ENCODE measurements around the gene LCN15. TPM values are rescaled to one million over a fixed set of nuclear protein-coding genes. Genes with fewer than 3 reads are reported as not detected.
"Not testable (repeated sequence)": the region's sequence is repeated elsewhere in the genome, so short reads cannot be mapped to it uniquely, and the experiment has no call there.

Gene LCN15
- total RNA-seq, 1 donor from 2014 or later: not detected

DNA sequence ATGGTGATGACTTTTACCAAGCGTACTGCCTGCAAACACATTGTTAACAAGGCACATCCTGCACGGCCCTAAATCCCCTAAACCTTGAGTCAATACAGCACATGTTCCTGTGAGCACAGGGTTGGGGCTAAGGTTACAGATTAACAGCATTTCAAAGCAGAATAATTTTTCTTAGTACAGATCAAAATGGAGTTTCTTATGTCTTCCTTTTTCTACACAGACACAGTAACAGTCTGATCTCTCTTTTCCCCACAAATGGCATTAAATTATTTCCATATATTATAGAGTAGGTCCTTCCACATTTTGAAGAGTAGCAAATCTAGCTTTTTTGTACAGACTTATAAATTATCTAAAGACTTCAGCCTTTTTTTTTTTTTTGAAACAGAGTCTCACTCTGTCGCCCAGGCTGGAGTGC lies 25.2 kb upstream of the LCN15 start:
- no peak for DNase-seq (ENCODE audit: extremely low spot score, unreplicated experiment)
- H3K4me3 Mint-ChIP-seq (ENCODE audit: unreplicated experiment): no peak overlapping the region
- H3K36me3 Mint-ChIP-seq (ENCODE audit: unreplicated experiment): no peaks in the 10 kb centered on the region
- H3K27me3 Mint-ChIP-seq (ENCODE audit: unreplicated experiment): peaks cover 7% of the 10 kb centered on the region
- TF ChIP-seq, protein P1, sequence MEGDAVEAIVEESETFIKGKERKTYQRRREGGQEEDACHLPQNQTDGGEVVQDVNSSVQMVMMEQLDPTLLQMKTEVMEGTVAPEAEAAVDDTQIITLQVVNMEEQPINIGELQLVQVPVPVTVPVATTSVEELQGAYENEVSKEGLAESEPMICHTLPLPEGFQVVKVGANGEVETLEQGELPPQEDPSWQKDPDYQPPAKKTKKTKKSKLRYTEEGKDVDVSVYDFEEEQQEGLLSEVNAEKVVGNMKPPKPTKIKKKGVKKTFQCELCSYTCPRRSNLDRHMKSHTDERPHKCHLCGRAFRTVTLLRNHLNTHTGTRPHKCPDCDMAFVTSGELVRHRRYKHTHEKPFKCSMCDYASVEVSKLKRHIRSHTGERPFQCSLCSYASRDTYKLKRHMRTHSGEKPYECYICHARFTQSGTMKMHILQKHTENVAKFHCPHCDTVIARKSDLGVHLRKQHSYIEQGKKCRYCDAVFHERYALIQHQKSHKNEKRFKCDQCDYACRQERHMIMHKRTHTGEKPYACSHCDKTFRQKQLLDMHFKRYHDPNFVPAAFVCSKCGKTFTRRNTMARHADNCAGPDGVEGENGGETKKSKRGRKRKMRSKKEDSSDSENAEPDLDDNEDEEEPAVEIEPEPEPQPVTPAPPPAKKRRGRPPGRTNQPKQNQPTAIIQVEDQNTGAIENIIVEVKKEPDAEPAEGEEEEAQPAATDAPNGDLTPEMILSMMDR (IDR thresholded peaks at IDR 0.05): no peak
- peaks cover 19% of the 10 kb centered on the region for H3K4me1 Mint-ChIP-seq (ENCODE audit: unreplicated experiment)
- H3K27ac Mint-ChIP-seq (ENCODE audit: unreplicated experiment): no peak overlapping the region
- no peaks in the 10 kb centered on the region for H3K9me3 Mint-ChIP-seq (ENCODE audit: unreplicated experiment)

DNA sequence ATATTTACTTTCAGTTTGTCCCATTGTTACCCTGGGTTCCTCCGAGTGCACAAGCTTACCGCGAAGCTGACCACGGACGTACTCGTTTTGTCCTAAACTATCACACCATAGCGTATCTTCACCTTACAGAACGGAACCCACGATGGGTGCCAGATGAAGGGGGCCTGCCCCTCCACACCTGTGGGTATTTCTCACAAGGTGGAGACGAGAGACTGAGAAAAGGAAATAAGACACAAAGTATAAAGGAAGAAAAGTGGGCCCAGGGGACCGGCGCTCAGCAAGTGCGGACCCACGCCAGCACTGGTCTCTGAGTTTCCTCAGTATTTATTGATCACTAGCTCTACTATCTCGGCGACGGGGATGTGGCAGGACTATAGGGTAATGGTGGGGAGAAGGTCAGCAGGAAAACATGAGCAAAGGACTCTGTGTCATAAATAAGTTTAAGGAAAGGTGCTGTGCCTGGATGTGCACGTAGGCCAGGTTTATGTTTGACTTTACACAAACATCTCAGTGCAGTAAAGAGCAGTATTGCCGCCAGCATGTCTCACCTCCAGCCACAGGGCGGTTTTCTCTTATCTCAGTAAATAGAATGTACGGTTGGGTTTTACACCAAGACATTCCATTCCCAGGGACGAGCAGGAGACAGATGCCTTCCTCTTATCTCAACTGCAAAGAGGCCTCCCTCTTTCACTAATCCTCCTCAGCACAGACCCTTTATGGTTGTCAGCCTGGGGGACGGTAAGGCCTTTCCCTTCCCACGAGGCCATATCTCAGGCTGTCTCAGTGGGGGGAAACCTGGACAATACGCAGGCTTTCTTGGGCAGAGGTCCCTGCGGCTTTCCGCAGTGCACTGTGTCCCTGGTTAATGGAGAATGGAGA lies 24.6 kb upstream of the LCN15 start:
- not testable (repeated sequence) for H3K9me3 Mint-ChIP-seq (ENCODE audit: unreplicated experiment); DNase-seq (ENCODE audit: extremely low spot score, unreplicated experiment); H3K27ac Mint-ChIP-seq (ENCODE audit: unreplicated experiment); H3K36me3 Mint-ChIP-seq (ENCODE audit: unreplicated experiment); H3K27me3 Mint-ChIP-seq (ENCODE audit: unreplicated experiment); H3K4me3 Mint-ChIP-seq (ENCODE audit: unreplicated experiment)
- H3K4me1 Mint-ChIP-seq (ENCODE audit: unreplicated experiment): peaks cover 19% of the 10 kb centered on the region

DNA sequence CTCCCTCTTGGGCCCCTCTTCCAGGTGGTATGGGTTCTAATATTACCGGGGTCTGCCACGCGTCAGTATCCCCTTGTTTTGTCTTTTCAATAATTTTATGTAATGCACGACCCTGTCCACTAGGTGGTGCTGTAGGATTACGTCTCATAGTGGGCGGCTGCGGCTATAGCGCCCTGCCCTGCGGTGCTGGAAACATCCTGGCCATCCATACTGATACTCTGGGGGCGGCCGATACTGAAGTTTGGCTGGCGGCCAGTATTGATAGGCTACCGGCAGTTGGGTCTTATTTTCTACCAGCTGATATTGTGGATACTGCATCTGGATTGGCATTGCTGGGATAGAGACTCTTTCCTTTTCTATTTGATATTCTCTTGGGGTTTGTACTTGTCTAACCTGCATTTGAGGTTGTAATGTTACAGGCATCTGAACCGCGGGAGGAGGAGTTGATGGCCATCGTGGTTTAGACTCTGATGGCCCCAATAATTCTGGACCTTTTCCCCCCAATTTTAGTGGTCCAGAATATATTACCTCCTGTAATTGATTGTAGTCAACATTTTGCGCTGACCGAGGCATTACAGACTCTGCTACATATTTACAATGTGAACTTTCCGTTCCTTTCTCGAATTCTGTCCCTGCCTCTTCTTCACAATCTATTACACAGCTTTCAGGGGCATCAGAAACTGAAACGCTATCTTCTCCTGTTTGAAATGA lies 23.5 kb upstream of the LCN15 start:
- DNase-seq (ENCODE audit: extremely low spot score, unreplicated experiment): no peak
- TF ChIP-seq, protein P1 (IDR thresholded peaks at IDR 0.05): peak; percentile 89
- no peak overlapping the region for H3K27ac Mint-ChIP-seq (ENCODE audit: unreplicated experiment)
- peaks cover 10% of the 10 kb centered on the region for H3K27me3 Mint-ChIP-seq (ENCODE audit: unreplicated experiment)
- no peaks in the 10 kb centered on the region for H3K36me3 Mint-ChIP-seq (ENCODE audit: unreplicated experiment)
- H3K9me3 Mint-ChIP-seq (ENCODE audit: unreplicated experiment): no peaks in the 10 kb centered on the region
- H3K4me3 Mint-ChIP-seq (ENCODE audit: unreplicated experiment): no peak overlapping the region
- H3K4me1 Mint-ChIP-seq (ENCODE audit: unreplicated experiment): peaks cover 19% of the 10 kb centered on the region

DNA sequence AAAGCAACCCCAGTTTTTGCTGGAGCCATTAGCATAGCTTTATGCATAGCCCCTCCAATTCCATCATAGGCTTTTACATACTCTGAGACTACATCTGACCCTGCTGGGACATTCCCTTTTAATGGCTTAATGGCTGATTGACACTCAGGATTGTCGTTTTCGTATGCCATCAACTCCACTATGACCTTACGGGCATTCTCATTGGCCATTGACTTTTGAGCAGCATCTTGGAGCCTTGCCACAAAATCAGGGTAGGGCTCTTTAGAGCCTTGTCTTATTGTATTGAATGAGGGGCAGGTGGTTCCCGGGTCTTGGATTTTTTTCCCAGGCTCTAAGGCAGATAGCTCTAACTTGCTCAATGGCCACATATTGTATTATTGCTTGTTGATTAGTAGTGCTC lies 22.7 kb upstream of the LCN15 start:
- not testable (repeated sequence) for H3K27ac Mint-ChIP-seq (ENCODE audit: unreplicated experiment); DNase-seq (ENCODE audit: extremely low spot score, unreplicated experiment); H3K4me3 Mint-ChIP-seq (ENCODE audit: unreplicated experiment); H3K36me3 Mint-ChIP-seq (ENCODE audit: unreplicated experiment); H3K9me3 Mint-ChIP-seq (ENCODE audit: unreplicated experiment)
- Mint-ChIP-seq H3K27me3 (ENCODE audit: unreplicated experiment) (peaks cover 18% of the 10 kb centered on the region), H3K4me1 (ENCODE audit: unreplicated experiment) (peaks cover 18% of the 10 kb centered on the region)

DNA sequence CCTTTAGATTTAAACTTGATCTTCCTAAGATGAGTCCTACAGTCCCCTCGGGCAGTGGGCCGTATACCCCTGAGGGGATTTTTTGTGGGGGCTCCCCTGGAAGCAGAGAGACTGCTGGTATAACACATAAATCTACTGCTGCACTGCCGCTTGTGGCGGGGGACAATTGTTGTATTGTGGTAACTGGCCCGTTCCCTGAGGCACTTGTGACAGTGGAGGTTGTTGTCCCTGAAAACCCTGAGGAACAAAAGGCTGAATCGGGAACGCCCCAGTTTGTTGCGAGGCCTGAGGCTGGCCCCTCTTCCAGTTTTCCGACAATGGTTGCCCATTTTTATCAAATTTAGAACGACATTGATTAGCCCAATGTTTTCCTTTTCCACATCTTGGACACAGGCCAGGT lies 22.1 kb upstream of the LCN15 start:
- peaks cover 19% of the 10 kb centered on the region for H3K27me3 Mint-ChIP-seq (ENCODE audit: unreplicated experiment)
- no peak for DNase-seq (ENCODE audit: extremely low spot score, unreplicated experiment)
- no peak overlapping the region for H3K27ac Mint-ChIP-seq (ENCODE audit: unreplicated experiment)

DNA sequence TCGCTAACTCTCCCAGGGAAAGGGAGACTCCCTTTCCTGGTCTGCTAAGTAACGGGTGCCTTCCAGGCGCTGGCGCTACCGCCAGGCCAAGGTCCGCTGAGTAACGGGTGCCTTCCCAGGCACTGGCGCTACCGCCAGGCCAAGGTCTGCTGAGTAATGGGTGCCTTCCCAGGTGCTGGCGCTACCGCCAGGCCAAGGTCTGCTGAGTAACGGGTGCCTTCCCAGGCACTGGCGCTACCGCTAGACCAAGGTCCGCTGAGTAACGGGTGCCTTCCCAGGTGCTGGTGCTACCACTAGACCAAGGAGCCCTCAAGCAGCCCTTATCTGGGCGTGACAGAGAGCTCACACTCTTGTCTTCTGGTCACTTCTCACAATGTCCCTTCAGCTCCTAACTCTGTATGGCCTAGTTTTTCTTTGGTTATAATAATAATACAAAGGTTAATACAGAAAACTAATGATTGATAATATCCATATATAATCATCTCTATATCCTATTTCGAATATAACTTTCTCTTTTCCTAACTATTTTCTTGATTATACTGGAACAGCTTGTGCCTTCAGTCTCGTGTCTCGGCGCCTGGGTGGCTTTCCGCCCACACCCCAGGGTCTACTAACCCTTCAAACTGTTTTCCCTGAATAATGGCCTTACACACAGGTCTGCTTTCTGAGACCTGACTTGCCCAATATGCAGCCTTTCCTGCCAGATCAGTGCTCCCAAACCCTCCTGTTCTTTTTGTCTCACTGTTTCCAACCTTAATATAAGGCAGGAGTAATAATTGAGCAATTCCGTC lies 21.4 kb upstream of the LCN15 start:
- not testable (repeated sequence) for H3K27ac Mint-ChIP-seq (ENCODE audit: unreplicated experiment); DNase-seq (ENCODE audit: extremely low spot score, unreplicated experiment); H3K4me3 Mint-ChIP-seq (ENCODE audit: unreplicated experiment); H3K9me3 Mint-ChIP-seq (ENCODE audit: unreplicated experiment); H3K36me3 Mint-ChIP-seq (ENCODE audit: unreplicated experiment)
- H3K4me1 Mint-ChIP-seq (ENCODE audit: unreplicated experiment): peaks cover 16% of the 10 kb centered on the region
- H3K27me3 Mint-ChIP-seq (ENCODE audit: unreplicated experiment): peaks cover 24% of the 10 kb centered on the region

More for the DNA sequence above, 22.1 kb upstream of the LCN15 start:
- H3K4me3 Mint-ChIP-seq (ENCODE audit: unreplicated experiment): no peak overlapping the region
- peaks cover 16% of the 10 kb centered on the region for H3K4me1 Mint-ChIP-seq (ENCODE audit: unreplicated experiment)
- no peaks in the 10 kb centered on the region for H3K9me3 Mint-ChIP-seq (ENCODE audit: unreplicated experiment)
- TF ChIP-seq, protein P1 (IDR thresholded peaks at IDR 0.05): no peak
- H3K36me3 Mint-ChIP-seq (ENCODE audit: unreplicated experiment): no peaks in the 10 kb centered on the region
